Measurements from ENCODE around the gene C11orf97.
"Not testable (repeated sequence)": the region's sequence is repeated elsewhere in the genome, so short reads cannot be mapped to it uniquely, and the experiment has no call there.

C11orf97 gene

GRCh38 chr11:94568717-94569116 is 56.5 kb downstream of the C11orf97 start:
- Histone ChIP-seq H2AK5ac (ENCODE audit: low read length) (no peak overlapping the region), H3K79me2 (ENCODE audit: control insufficient read depth, insufficient read depth, low read length) (no peaks in the 10 kb centered on the region), H3K4me2 (ENCODE audit: low read length) (no peak overlapping the region), H3K18ac (ENCODE audit: low read length) (no peak overlapping the region), H2BK5ac (ENCODE audit: low read length) (no peak overlapping the region), H2BK120ac (ENCODE audit: low read depth, low read length) (no peak overlapping the region), H3K36me3 (ENCODE audit: control insufficient read depth, insufficient read depth, low read length) (no peaks in the 10 kb centered on the region), H3K23ac (ENCODE audit: low read length) (no peak overlapping the region), H3K27me3 (ENCODE audit: insufficient read depth, low read length, poor library complexity) (no peaks in the 10 kb centered on the region), H3K27ac (ENCODE audit: low read depth, low read length) (no peak overlapping the region), H3K79me1 (ENCODE audit: low read length) (no peaks in the 10 kb centered on the region), H3K4ac (ENCODE audit: low read depth, low read length) (no peak overlapping the region), H4K5ac (ENCODE audit: low read length) (no peak overlapping the region), H3K56ac (ENCODE audit: low read length) (no peak overlapping the region), H3K4me1 (ENCODE audit: control insufficient read depth, low read depth, low read length) (no peaks in the 10 kb centered on the region), H3K9ac (ENCODE audit: low read length) (no peak overlapping the region), H3K4me3 (ENCODE audit: low read length) (no peak overlapping the region), H4K8ac (ENCODE audit: low read depth, low read length) (no peak overlapping the region), H2BK15ac (replicated peaks; ENCODE audit: low read depth) (no peak overlapping the region)
- no CpG with 5 or more reads among the region's 4 CpGs for WGBS (ENCODE audit: extremely low coverage, insufficient coverage, low lambda C conversion rate)
- DNase-seq = no peak

GRCh38 chr11:94572975-94573374 is 60.7 kb downstream of the C11orf97 start:
- H3K23ac ChIP-seq (ENCODE audit: low read length); H3K79me2 ChIP-seq (ENCODE audit: control insufficient read depth, insufficient read depth, low read length); H3K36me3 ChIP-seq (ENCODE audit: control insufficient read depth, insufficient read depth, low read length); H3K27ac ChIP-seq (ENCODE audit: low read depth, low read length); H3K4ac ChIP-seq (ENCODE audit: low read depth, low read length); H3K9ac ChIP-seq (ENCODE audit: low read length); H2BK120ac ChIP-seq (ENCODE audit: low read depth, low read length); H3K4me2 ChIP-seq (ENCODE audit: low read length); DNase-seq; H3K56ac ChIP-seq (ENCODE audit: low read length); H2BK15ac ChIP-seq (replicated peaks; ENCODE audit: low read depth); H3K27me3 ChIP-seq (ENCODE audit: insufficient read depth, low read length, poor library complexity); H3K4me3 ChIP-seq (ENCODE audit: low read length); H3K18ac ChIP-seq (ENCODE audit: low read length); H4K8ac ChIP-seq (ENCODE audit: low read depth, low read length); H2AK5ac ChIP-seq (ENCODE audit: low read length); H3K79me1 ChIP-seq (ENCODE audit: low read length); H4K5ac ChIP-seq (ENCODE audit: low read length); H3K4me1 ChIP-seq (ENCODE audit: control insufficient read depth, low read depth, low read length); H2BK5ac ChIP-seq (ENCODE audit: low read length): not testable (repeated sequence)
- no CpG with 5 or more reads among the region's 2 CpGs for WGBS (ENCODE audit: extremely low coverage, insufficient coverage, low lambda C conversion rate)

GRCh38 chr11:94574193-94574961 is 62.1 kb downstream of the C11orf97 start:
- Histone ChIP-seq H3K79me2 (ENCODE audit: control insufficient read depth, insufficient read depth, low read length) (no peaks in the 10 kb centered on the region), H3K36me3 (ENCODE audit: control insufficient read depth, insufficient read depth, low read length) (no peaks in the 10 kb centered on the region), H4K5ac (ENCODE audit: low read length) (no peak overlapping the region), H3K9ac (ENCODE audit: low read length) (no peak overlapping the region), H2BK5ac (ENCODE audit: low read length) (no peak overlapping the region), H3K27me3 (ENCODE audit: insufficient read depth, low read length, poor library complexity) (no peaks in the 10 kb centered on the region), H2AK5ac (ENCODE audit: low read length) (no peak overlapping the region), H3K23ac (ENCODE audit: low read length) (no peak overlapping the region), H3K4ac (ENCODE audit: low read depth, low read length) (no peak overlapping the region), H3K27ac (ENCODE audit: low read depth, low read length) (no peak overlapping the region), H3K4me3 (ENCODE audit: low read length) (no peak overlapping the region), H3K4me2 (ENCODE audit: low read length) (no peak overlapping the region), H3K56ac (ENCODE audit: low read length) (no peak overlapping the region), H2BK120ac (ENCODE audit: low read depth, low read length) (no peak overlapping the region), H3K79me1 (ENCODE audit: low read length) (no peaks in the 10 kb centered on the region), H3K18ac (ENCODE audit: low read length) (no peak overlapping the region), H4K8ac (ENCODE audit: low read depth, low read length) (no peak overlapping the region), H2BK15ac (replicated peaks; ENCODE audit: low read depth) (no peak overlapping the region), H3K4me1 (ENCODE audit: control insufficient read depth, low read depth, low read length) (no peaks in the 10 kb centered on the region)
- no peak for DNase-seq
- no CpG with 5 or more reads among the region's 13 CpGs for WGBS (ENCODE audit: extremely low coverage, insufficient coverage, low lambda C conversion rate)

- H3K4me1 ChIP-seq (ENCODE audit: control insufficient read depth, low read depth, low read length) = no peaks in the 10 kb centered on the region
- WGBS (ENCODE audit: extremely low coverage, insufficient coverage, low lambda C conversion rate) = no CpG with 5 or more reads among the region's 5 CpGs
Observed at GRCh38 chr11:94576306-94576705, 64.0 kb downstream of the C11orf97 start.

GRCh38 chr11:94577841-94578240 is 65.6 kb downstream of the C11orf97 start:
- no peak overlapping the region for H4K8ac ChIP-seq (ENCODE audit: low read depth, low read length)
- H3K79me2 ChIP-seq (ENCODE audit: control insufficient read depth, insufficient read depth, low read length) = no peaks in the 10 kb centered on the region
- H3K9ac ChIP-seq (ENCODE audit: low read length) = no peak overlapping the region
- no peak overlapping the region for H3K18ac ChIP-seq (ENCODE audit: low read length)
- no peak overlapping the region for H2BK120ac ChIP-seq (ENCODE audit: low read depth, low read length)
- no peak overlapping the region for H3K27ac ChIP-seq (ENCODE audit: low read depth, low read length)
- no peak overlapping the region for H3K56ac ChIP-seq (ENCODE audit: low read length)
- H3K4me1 ChIP-seq (ENCODE audit: control insufficient read depth, low read depth, low read length) = no peaks in the 10 kb centered on the region
- no peak overlapping the region for H2BK5ac ChIP-seq (ENCODE audit: low read length)
- no peak overlapping the region for H3K4ac ChIP-seq (ENCODE audit: low read depth, low read length)
- no peak overlapping the region for H2BK15ac ChIP-seq (replicated peaks; ENCODE audit: low read depth)
- no peaks in the 10 kb centered on the region for H3K36me3 ChIP-seq (ENCODE audit: control insufficient read depth, insufficient read depth, low read length)
- H3K4me2 ChIP-seq (ENCODE audit: low read length) = no peak overlapping the region
- H3K27me3 ChIP-seq (ENCODE audit: insufficient read depth, low read length, poor library complexity) = no peaks in the 10 kb centered on the region
- H3K79me1 ChIP-seq (ENCODE audit: low read length) = no peaks in the 10 kb centered on the region
- WGBS (ENCODE audit: extremely low coverage, insufficient coverage, low lambda C conversion rate) = no CpG with 5 or more reads among the region's 3 CpGs
- no peak for DNase-seq
- H4K5ac ChIP-seq (ENCODE audit: low read length) = no peak overlapping the region
- H3K4me3 ChIP-seq (ENCODE audit: low read length) = no peak overlapping the region
- H3K23ac ChIP-seq (ENCODE audit: low read length) = no peak overlapping the region
- no peak overlapping the region for H2AK5ac ChIP-seq (ENCODE audit: low read length)

More at GRCh38 chr11:94576306-94576705, 64.0 kb downstream of the C11orf97 start:
- Histone ChIP-seq H2BK5ac (ENCODE audit: low read length) (no peak overlapping the region), H3K4me3 (ENCODE audit: low read length) (no peak overlapping the region), H2AK5ac (ENCODE audit: low read length) (no peak overlapping the region), H4K5ac (ENCODE audit: low read length) (no peak overlapping the region), H3K4ac (ENCODE audit: low read depth, low read length) (no peak overlapping the region), H3K4me2 (ENCODE audit: low read length) (no peak overlapping the region), H3K79me1 (ENCODE audit: low read length) (no peaks in the 10 kb centered on the region), H3K18ac (ENCODE audit: low read length) (no peak overlapping the region), H3K36me3 (ENCODE audit: control insufficient read depth, insufficient read depth, low read length) (no peaks in the 10 kb centered on the region), H3K27ac (ENCODE audit: low read depth, low read length) (no peak overlapping the region), H3K23ac (ENCODE audit: low read length) (no peak overlapping the region), H3K9ac (ENCODE audit: low read length) (no peak overlapping the region), H2BK15ac (replicated peaks; ENCODE audit: low read depth) (no peak overlapping the region), H3K27me3 (ENCODE audit: insufficient read depth, low read length, poor library complexity) (no peaks in the 10 kb centered on the region), H3K56ac (ENCODE audit: low read length) (no peak overlapping the region), H2BK120ac (ENCODE audit: low read depth, low read length) (no peak overlapping the region), H3K79me2 (ENCODE audit: control insufficient read depth, insufficient read depth, low read length) (no peaks in the 10 kb centered on the region), H4K8ac (ENCODE audit: low read depth, low read length) (no peak overlapping the region)
- DNase-seq = no peak
